GM21529 (cell line): Measurements from ENCODE around the gene RLN3.
"Not testable (repeated sequence)": the region's sequence is repeated elsewhere in the genome, so short reads cannot be mapped to it uniquely, and the experiment has no call there.

Experiments
- ATAC-seq: cut with Tn5 transposase; IDR thresholded peaks from one replicate; pipeline ENCODE4 v1.9.1; 2021; ENCODE audit not compliant: unreplicated experiment

RLN3 gene

DNA sequence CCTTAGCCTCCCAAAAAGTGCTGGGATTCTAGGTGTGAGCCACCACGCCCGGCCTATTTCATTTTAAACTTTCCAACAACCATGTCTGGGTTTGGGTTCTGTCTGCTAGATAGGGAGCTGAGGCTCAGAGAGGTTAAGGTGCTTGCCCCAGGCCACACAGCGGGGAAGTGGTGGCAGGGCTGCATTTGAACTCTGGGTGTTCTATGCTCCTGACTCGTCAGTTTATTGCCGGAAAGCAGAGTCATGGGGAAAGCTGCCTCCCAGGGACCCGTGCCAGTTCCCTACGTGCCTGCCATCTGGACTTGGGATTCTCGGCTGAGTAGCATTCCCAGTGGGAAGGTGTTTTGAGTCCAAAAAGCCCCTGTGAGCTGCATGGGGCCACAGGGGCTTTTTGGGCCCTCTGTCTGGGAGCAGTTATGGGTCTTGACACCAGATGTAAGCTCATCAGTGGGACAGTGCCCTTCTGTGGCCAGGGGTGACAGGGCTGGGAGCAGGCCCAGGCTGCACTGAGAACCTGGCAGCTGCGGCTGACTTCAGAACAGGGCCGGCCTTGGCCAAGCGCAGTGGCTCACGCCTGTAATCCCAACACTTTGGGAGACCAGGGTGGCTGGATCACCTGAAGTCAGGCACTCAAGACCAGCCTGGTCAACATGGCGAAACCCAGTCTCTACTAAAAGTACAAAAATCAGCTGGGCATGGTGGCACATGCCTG, 32.8 kb upstream of the RLN3 start:
- ATAC-seq = no peak

GRCh38 chr19:13995878-13996765, 31.8 kb upstream of the RLN3 start:
- ATAC-seq = no peak

DNA sequence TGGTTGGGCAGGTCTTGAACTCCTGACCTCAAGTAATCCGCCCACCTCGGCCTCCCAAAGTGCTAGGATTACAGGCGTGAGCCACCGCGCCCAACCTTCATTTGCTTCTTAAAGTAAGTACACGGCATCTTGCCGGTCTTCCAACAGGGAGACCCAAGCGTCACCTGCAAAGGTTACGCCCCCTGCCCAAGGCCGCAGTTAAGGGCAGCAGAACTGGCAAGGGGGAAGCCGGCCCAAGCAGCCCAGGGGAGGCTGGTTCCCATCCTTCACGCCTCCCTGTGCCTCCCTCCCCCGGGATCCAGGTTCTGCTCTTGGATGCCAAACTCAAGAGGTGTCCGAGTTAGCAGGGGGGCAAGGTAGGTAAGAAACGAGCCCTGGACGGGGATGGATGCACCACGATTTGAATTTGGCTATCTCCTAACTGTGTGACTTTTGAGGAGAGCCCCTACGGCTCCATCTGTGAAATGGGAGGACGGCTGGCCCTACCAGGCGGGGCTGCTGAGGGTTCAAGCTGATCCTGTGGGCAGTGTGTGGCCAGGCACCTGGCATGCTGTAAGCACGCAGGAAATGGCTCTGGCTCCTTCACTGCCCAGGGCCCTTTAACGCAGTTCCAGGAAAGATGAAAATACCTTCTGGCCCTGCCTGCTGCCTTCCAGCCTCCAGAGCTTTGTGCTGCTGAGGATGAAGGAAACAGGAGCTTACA, 30.9 kb upstream of the RLN3 start:
- ATAC-seq = no peak

GRCh38 chr19:13997631-13997962, 30.4 kb upstream of the RLN3 start:
- ATAC-seq = no peak

- no peak for ATAC-seq
Observed at GRCh38 chr19:13998426-13998825, 29.5 kb upstream of the RLN3 start.

DNA sequence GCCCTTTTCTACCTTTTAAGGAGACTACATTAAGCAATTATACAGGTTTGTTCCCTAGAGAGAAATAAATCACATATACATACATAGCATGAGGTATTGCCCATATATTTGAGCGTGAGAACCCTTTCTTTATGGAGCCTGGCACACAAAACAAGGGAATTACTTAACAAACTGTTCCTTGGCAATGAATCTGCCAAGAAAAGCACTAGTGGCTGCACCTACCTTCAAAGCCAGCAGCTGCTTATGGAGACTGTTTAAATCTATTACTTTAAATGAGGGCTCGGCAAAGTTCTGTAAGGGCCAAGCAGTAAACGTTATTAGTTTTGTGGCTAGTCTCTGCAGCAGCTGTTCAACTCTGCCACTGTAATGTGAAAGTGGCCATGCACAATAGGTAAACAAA, 28.9 kb upstream of the RLN3 start:
- no peak for ATAC-seq

DNA sequence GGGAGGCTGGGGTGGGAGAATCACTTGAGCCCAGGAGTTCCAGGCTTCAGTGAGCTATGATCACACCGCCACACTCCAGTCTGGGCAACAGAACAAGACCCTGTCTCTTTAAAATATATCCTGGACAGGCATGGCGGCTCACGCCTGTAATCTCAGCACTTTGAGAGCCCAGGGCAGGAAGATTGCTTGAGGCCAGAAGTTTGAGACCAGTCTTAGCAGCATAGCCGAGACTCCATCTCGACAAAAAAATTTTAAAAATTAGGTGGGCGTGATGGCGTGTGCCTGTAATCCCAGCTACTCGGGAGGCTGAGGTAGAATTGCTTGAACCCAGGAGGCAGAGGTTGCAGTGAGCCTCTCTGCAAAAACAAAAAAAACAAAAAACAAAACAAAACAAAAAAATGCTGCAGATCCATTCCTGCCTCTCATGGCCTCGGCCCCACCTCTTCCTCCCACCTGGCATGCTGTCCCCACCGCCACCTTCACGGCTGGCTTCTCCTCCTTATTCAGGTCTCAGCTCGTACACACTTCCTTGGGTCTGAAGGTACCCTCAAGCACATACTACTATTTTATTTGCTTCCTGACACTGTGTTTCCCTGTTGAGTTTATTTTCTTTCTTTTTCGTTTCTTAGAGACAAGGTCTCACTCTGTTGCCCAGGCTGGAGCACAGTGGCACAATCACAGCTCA, 27.1 kb upstream of the RLN3 start:
- no peak for ATAC-seq

GRCh38 chr19:14002571-14003250, 25.2 kb upstream of the RLN3 start:
- no peak for ATAC-seq

GRCh38 chr19:14003251-14004055, 24.5 kb upstream of the RLN3 start:
- no peak for ATAC-seq

DNA sequence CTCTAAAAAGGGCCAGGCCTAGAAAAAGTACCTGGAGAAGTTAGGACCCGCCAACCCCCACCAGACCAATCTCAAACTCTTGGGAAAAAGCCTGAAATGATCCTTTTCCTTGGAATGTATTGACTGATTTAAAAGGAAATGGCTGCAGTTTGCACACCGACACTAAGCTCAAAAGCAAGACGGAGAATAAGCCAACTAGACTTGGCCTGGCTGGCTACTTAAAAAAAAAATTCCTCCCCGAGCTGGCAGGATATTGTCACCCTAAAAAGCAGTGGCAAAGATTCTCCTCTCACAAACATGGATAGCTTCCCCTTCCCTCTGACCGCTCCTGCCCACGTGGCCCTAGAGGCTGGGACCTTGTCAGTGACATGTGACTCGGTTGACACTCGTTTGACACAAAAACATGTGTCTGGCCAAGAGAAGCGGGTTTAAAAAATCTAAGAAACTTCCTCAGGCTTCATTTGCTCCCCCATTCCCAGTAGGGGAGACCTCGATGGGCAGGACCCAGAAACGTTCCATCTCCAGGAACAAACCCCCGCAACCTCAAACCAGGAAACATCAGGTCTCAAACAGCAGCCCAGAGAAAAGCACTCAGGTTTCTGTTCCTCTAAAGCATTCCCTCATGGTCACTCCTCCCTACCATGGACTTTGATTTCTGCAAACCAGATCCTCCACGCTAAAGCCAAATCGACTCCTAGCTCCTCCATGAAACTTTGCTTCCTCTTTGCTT, 23.2 kb upstream of the RLN3 start:
- no peak for ATAC-seq

GRCh38 chr19:14005349-14006084, 22.4 kb upstream of the RLN3 start:
- no peak for ATAC-seq

GRCh38 chr19:14006085-14006765, 21.7 kb upstream of the RLN3 start, which contains the start of gene RFX1:
Gene RFX1, minus strand, starts transcription at chr19:14006320. Its CDS starts 12,477 bp downstream, at chr19:13993843.
- ATAC-seq = peak; percentile 77

- peak; percentile 33 for ATAC-seq
Observed at GRCh38 chr19:14006766-14007562, 21.0 kb upstream of the RLN3 start.

DNA sequence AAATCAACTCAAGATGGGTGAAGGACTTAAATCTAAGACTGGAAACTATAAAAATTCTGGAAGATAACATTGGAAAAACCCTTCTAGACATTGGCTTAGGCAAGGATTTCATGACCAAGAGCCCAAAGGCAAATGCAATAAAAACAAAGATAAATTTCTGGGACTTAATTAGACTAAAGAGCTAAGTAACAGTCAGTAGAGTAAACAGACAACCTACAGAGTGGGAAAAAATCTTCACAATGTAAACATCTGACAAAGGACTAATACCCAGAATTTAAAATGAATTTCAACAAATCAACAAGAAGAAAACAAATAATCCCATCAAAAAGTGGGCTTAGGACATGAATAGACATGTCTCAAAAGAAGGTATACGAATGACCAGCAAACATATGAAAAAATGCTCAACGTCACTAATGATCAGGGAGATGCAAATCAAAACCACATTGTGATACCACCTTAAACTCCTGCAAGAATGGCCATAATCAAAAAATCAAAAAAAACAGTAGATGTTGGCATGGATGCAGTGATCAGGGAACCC, 15.5 kb upstream of the RLN3 start:
- ATAC-seq = no peak

- peak; percentile 79 for ATAC-seq
Observed at GRCh38 chr19:14015524-14016035, 12.4 kb upstream of the RLN3 start.

DNA sequence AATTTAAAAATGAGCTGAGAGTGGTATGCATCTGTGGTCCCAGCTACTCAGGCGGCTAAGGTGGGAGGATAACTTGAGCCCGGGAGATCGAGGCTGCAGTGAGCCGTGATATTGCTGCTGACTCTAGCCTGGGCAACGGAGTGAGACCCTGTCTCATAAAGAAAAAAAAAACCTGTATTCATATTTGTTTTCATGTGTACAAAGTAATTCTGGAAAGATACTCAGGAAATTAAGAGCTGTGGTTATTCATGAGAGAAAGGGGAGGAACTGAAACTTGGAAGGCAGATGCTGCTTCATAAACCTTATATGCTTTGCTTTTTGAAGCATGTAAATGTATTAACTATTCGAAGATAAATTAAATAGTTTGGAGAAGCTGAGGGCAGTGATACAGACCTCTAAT, 8.8 kb upstream of the RLN3 start:
- ATAC-seq = no peak

DNA sequence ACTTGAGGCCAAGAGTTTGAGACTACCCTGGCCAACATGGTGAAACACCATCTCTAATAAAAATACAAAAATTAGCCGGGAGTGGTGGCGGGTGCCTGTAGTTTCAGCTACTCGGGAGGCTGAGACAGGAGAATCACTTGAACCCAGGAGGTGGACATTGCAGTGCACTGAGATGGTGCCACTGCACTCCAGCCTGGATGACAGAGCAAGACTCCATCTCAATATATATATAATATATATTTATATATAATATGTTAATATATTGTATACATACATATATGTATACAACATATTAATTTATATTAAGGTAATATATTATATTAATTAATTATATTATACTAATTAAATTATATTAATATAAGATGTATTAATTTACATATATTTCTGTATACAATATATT, 8.2 kb upstream of the RLN3 start:
- not testable (repeated sequence) for ATAC-seq
